ENCODE data around the gene GMDS.
"Not testable (repeated sequence)": the region's sequence is repeated elsewhere in the genome, so short reads cannot be mapped to it uniquely, and the experiment has no call there.

The GMDS gene

DNA sequence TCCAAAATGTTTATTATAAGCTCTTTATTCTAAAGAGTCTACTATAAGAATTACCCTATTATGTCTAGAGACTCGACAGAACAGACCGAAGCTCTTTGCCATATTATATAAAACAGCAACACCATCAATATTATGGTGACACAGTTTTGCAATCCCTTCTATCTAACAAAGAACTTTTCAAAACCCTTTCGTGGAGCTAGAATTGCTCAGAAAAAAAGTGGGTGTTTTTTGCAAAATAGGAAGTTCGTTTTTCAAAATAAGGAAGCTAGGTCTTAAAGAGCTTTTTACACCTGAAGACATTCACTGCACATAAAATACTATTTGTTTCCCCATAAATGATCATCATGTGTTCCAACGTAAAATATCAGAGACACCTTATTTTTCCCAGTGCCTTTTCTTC, 395.7 kb downstream of the GMDS start:
- no peak for DNase-seq

DNA sequence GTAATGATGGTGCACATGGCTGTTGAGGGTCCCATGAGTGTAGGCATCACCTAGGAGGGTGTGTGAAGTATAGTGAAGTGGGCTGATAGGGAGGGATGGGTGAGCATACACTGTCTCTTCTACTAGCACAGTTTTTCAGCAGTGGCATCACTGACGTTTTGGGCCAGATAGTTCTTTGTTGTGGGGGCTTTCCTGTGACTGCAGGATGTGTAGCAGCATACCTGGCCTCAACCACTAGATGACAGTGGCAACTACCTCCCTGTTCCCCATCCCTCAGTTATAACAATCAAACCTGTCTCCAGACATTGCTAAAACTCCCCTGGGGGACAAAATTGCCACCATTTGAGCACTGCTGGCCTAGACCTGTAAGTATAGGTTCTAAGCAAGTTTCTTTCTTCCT, 396.7 kb downstream of the GMDS start:
- DNase-seq = no peak

DNA sequence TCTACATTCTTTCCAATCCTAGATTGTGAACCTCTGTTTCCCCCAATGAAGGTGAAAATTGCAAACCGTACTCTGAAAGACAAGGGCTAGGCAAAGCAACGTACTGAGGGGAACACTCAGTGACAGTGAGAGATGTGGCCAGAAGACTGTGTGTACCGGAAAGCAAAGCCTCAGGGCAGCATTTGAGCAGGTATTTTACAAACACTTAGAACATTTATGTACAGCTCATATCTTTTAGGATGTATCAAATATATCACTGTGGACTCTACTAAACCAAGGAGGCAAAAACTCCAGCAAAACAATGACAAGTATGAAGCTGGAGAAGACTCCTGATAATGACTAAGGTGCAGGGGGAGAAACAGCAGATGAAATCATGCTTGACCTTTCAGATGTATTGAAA, 398.8 kb downstream of the GMDS start:
- DNase-seq = no peak

DNA sequence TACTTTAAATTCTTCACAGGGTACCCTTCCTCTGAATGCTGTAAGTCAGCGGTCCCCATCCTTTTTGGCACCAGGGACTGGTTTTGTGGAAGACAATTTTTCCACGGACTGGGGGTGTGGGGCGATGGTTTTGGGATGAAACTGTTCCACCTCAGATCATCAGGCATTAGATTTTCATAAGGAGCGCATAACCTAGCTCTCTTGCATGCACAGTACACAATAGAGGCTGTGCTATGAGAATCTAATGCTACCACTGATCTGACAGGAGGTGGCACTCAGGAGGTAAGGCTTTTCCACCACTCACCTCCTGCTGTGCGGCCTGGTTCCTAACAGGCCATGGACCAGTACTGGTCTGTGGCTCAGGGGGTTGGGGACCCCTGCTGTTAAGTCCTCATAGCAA, 399.9 kb downstream of the GMDS start:
- DNase-seq = not testable (repeated sequence)

DNA sequence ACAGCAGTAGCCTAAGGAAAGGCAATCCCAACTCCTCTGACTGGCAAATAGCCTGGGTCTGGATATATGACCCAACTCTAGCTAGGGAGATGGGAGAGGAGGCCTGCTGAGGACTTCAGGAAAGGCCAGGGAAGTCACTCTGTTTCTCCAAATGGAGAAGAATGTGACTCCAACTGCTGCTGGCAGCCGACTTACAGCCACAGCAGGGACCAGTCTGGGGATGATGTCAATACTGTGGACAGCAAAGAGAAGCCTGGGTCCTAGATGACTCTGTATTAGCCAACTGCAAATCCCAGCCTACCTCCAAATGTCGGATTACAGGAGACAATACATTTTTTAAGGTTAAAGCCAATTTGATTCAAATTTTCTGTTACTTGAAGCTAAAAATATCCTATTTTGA, 403.1 kb downstream of the GMDS start:
- DNase-seq = no peak

DNA sequence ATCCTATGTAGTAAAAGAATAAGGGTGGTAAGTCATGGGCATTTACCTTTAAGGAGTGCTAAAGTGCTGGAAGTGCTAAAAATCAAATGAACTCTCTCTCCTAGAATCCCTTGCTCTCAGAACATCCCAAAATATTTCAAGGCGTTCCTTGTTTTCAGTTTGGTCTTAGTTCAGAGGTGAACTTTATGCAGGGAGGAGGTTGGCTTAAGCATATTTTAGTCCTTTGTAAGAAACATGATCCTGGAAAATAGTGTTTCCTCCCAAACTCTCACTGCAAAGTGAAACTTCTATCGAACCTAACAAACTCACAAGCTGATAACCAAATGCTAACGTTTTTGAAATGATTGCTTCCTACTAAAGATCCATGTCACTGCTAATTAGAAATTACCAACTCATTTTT, 404.3 kb downstream of the GMDS start:
- no peak for DNase-seq

DNA sequence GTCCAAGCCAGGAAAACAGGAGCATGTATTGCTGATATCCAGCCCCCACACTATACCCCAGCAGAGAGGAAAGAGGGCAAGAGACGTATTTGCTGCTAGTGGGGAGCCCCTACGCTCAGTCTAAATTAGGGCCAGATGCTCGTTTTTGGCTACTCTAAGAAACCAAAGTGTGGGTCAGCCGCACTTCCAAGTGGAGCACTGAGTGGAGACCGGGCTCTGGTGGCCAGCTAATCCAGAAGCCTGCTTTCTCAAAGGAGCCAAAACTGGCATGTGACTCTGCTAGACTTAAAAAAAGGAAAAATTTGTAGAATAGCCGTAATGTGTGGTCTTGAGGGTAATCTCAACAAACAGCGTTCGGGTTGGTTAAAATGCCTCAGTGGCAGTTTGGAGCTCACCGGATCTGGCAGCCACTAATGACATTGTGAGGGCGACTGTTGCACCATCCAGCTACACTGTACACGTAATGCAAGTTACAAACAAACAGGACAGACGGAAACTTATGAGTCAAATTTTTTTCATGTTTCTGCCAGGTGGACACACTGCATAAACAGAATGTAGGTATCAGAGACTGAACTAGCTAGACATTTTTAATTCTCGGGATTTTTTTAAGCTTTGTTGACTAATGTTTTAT, 404.8 kb downstream of the GMDS start:
- DNase-seq = no peak

DNA sequence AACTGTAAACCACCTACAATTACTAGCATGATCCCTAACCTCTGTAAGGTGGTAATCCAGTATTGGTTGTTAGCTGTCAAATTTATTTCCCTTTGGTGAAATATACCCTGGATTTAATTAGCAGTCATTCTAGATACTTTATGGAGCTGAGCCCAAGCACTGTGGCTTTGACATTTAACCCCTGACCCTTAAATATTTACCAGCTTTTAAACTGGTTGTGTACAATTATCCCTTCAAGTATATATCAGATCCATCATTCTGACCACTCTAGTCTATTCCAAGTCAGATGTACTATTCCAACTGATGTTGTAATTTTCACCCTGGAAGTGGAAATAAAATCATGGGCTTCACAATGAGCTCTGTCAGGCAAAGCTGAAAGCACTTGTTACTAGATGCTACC, 406.0 kb downstream of the GMDS start:
- DNase-seq = peak in 2 of 3 experiments; percentile 35 to 67

DNA sequence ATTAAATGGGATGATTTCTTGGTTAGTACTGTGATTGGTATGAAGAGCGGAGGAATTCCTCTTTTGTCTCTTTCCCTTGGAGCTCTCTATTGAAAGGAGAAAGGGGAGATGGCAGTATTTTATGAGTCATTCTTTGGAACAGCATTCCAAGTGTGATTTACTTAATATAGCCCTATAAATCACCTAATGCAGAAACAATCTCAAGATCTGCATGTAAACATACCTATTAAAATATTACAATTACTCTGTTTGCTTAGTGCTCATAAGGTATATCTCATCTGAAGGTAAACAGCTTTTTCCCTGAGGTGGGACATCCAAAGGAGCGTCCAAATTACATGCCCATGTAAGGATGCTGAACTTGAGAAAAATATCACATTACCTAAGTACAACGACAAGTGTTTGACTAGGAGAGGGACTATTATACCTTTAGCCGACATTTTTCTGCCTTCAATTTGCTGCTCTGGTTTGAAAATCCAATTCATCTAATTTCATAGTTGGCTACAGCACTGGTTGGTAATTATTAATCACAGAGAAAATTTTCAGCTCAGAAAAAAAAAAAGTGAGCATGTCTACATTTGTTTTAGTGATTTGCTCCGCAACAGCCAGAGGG, 406.7 kb downstream of the GMDS start:
- peak; percentile 15 to 74 (median 35) for DNase-seq

DNA sequence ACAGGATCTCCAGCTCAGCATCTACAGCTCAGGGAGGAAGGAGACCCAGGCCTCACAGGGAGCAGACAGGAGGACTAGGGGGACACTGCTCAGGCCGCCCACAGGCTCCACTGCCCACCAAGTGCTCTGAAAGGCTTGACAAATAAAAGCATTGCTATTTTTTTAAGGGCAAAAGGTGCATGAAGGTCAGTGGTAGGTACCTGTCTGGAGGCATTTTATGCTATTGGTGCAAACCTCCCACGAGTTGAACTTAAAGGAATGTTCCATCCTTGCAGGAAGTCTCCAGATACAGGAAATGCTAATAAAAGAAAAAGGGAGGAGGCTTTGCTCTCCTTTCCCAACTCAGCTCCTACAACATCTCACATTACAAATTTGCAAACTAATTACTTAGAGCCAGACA, 407.6 kb downstream of the GMDS start:
- DNase-seq = no peak

DNA sequence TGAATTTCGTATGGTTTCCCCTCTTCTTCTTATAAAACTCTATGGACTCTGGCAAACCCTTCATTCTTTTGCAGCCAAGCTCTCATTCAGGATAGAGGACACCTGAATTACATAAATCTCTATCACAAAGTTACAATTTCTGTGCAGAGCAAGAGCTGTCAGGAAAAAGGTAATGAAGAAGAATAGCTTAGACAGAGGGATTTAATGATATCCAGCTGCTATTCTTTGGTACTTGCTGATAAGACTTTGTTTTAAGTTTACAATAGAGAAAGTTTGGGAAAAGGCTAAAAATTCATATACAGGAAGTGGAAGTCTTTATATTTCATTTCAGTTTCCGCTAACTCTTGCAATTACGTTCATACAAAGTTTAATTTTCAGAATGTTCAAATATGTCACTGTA, 408.7 kb downstream of the GMDS start:
- DNase-seq = no peak

DNA sequence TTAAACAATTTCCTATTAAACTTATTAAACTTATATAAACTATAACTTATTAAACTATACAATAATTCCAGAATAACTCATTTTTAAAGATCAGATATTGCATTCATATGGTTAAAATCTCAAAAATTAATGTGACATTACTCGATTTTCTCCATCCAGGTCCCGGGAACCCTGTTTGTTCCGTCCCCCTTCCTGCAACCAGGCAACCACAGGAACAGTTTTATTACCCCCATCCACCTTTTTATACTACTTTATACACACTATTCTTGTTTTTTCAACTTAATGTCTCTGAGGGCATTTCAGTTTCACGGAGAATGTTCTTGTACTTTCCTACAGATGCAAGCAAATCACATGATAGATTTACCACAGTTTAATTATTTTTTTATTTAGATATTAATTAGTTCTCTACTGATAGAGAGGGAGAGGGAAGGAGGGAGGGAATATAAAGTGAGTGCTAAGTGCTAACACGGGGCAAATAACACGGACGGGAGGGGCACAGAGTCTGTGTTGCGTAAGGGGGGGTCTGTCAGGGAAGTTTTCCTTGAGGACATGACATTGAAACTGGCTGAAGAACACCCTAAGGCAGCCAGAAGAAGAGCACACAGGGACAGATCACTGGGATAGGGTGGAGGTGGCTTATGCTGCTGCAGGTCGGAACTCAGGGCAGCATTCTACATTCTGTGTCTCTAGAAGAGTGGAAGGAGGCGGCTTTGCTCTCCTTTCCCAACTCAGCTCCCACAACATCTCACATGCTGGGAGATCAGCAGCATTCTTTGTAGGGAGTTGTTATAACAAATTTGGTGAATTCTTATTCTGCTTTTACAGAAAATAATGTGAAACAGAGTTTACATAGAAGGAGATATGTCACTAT, 410.5 kb downstream of the GMDS start:
- DNase-seq = no peak

DNA sequence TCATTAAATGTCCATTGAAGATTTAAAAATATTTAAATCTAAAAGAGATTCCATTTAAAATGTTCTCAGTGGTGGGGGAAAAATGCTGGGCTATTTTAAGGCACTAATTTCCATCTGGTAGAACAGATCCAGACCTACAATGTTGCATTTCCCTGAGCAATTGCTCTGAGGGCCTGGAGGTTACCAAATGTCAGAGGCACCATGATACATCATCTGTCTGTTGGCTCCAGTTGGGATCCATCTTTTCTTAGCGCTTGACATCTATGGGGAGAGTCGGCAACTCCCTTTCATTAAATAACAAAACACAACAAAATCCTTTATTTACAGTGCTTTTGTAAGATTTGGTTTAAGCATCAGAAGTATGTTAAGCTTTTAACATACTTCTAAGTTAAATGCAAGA, 411.2 kb downstream of the GMDS start:
- DNase-seq = no peak

DNA sequence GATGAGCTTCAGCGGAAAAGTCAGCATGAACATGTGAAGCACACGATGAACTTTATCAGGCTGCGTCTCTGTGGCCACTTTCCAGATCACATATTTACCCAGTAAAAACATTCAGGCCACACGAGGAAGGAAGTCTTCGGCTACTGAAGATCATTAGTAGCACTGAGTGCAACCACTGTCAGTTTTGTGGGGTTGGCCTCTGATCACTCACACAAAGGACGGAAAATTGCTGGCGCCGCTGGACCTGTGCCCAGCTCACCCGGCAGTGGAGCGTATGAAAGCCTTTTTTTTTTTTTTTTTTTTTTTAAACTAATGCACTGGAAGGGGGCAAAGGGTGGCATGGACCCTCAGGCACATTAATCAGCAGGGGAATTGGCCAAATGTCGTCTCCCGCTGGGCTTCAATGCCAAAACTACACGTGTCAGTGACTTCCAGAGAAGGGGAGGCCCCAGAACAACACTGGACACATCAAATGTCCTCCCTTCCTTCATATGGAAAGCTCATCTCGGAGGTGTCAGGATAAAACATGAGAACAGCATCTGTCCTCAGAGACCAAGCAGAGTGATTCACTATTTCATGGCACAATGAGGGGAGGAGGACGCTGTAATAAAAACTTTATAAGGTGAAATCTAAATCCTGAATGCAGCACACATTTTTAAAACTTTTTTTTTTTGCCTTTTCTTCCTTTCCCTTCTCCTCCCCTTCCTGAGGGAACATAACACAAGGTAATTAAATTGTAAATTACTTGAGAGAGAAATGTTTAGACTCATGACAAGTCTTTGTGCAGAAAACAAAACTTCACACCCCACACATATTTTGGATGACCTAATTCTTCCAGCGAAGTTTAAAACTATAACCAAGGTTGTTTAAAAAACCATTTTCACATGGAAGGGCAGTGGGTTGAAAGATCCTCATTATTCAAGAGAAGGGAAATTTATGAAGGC, 412.3 kb downstream of the GMDS start:
- peak in 2 of 3 experiments; percentile 70 to 85 for DNase-seq

DNA sequence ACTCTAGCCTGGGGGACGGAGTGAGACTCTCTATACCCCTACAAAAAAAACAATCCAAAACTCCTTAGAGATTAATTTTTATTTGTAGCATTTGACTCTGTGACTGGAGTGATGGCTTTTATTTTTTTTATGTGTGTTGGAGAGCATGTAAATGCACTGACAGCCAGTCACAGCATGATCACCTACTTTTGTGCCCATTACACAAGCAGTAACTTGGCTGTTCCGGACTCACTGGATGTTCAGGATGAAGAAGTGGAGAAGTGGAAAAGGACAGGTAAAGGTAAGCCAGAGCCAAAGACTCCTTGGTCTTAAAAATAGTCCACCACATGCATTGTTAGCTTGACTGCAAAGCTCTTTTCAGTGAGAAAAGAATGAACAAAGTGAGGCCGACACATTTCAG, 413.0 kb downstream of the GMDS start:
- DNase-seq = no peak

DNA sequence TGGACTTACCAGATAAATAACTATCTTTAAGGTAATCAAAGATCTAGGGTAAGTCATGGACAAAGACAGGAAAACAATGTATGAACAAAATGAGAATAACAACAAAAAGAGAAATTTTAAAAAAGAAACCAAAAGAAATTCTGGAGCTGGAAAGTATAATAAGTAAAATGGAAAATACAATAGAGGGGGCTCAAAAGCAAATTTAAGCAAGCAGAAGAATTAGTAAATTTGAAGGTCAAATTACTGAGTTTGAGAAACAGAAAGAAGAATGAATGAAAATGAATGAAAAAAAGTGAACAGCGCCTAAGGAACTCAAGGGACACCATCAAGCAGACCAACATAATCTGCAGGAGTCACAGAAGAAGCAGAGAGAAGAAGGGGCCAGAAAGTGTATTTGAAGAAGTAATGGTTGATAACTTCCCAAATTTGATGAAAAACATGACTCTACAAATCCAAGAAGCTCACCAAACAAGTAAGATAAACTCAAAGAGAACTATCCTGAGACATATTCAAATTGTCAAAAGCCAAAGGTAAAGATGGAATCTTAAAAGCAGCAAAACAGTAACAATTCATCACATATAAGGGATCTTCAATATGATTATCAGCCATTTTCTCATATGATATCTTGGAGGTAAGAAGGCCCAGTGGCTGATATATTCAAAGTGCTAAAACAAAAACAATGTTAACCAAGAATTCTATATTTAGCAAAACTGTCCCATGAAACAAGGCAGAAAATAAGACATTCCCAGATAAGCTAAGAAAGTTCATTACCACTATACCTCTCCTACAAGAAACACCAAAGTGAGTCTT, 417.2 kb downstream of the GMDS start:
- DNase-seq = no peak

DNA sequence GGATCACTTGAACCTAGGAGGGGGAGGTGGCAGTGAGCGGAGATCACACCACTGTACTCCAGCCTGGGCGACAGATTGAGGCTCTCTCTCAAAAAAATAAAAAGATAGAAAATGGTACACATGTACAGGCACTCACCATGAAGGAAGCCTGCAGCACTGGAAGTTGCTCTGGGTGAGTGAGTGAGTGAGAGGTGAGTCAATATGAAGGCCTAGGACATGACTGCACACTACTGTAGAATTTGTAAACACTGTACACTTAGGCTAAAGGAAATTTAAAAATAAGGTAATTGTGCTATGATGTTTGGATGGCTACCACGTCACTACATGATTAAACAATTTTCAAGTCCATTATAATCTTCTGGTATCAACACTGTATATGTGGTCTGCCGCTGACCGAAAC, 419.5 kb downstream of the GMDS start:
- no peak for DNase-seq

DNA sequence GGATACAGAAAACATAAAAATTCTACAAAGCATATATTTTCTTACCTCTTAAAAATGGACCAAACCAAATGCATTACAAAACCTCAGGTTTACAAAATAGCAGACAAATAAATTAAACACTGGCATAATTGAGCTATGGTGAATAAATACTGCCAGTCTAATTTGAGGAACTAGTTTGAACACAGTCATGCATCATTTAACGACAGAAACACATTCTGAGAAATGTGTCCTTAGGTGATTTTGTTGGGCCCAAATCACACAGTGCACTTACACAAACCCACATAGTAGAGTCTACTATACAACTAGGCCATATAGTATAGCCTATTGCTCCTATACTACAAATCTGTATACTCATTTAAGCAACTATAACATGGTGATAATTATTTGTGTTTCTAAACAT, 420.1 kb downstream of the GMDS start:
- DNase-seq = no peak

DNA sequence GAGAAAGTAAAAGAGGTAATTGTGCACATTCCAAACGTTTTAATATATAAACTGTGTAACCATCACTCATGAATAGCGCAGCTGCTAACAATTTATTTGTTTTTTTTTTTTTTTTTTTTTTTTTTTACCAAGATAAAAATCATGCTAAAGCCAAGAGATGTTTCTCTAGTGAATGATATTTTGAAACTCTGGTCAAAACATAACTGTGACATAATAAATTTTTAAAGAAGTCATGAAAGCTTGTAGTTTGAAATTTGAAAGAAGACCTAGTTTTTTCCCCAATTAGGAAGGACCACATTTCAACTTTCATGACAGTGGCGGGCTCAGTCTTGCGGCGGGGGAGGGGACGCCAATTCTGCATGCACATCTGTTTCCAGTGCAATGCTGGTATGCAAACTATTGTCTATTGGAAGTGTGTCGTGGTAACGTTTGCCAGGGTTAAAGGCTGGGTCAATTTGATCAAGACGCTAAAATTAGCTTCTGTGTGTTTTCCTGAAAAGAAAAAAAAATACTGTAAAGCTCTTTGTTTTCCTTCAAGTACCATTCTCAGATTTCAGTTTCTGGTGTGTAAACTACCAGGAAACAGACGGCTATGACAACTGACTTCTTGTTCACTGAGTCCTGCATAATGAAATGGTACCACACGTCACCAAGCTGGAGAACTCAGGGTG, 423.8 kb downstream of the GMDS start:
- DNase-seq = peak in 2 of 3 experiments; percentile 40 to 45

DNA sequence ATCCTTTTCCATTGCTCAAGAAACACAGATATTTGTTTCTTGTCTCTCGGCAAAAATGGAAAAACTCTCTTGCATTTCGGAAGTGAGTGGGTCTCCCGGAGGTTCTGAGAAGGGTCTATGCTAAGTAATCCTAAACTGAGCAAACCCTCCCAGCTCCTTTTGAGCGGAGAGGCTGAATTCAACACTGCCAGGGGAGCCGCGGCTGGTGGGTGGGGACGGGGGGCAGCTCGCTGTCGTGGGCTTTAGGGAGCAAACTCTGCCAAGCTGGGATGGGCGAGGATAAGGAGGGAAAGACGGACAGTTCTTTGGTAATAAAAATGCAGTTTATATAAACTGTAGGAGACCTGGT, 424.3 kb downstream of the GMDS start:
- DNase-seq = no peak

DNA sequence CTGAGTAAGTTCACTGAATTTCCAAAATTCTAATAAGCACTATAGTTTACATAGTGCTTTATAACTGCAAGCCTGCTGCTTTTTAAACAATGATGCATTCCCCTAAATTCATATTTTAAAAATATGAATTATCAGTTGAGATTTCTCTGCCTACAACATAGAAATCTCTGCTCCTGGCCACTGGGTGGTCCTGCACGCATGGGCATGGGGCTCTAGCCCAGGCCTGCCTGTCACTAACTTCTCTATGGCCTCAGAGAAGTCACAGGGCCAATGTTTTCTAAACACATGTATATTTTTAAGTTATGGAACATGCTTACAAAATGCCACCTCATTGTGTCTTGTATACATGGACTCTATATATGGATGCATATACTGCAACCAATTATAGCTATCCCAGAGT, 424.7 kb downstream of the GMDS start:
- no peak for DNase-seq

DNA sequence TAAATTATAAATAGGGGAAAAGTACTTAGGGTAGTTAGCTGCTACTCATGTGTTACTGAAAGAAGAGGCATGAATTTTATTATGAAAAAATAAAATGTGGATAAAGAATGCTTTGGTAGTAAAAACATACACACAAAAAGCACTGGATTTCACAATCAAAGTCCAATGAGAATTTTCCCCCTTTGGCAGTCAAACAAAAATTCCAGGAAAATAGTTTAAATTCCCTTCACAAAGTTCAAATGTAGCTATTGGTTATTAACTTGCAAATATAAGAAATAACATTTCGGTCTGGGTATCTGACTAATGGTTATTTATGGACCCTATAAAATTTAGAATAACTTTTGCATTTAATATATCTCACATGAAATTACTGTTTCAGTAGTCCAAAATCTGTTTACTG, 425.2 kb downstream of the GMDS start:
- no peak for DNase-seq

All from NCI-H1417 (cell line).